HEK293 (cell line): ENCODE measurements around the gene CDSN.

Experiments used
- CTCF ChIA-PET: fragments of 350-600 bp; formaldehyde crosslinking; extraction: SDS; loops from one replicate; lab custom pipeline; 2021; ENCODE audit warnings: antibody characterized with exemption; lab: Yijun Ruan, JAX
- POLR2A ChIA-PET: fragments of 300-600 bp; formaldehyde crosslinking; extraction: SDS; loops from one replicate; lab custom pipeline; 2020; ENCODE audit warnings: antibody characterized with exemption, inconsistent platforms; lab: Yijun Ruan, JAX
- H3K27ac ChIP-seq: fragments of 200-500 bp; sonication (Bioruptor generic); 2 replicates; pipeline ENCODE4 v1.5.1; 2014; ENCODE audit warnings: low read depth, low read length, control low read depth, inconsistent platforms; ENCODE audit errors: extremely low read depth
- H3K36me3 ChIP-seq, 2 experiments: fragments of 200-500 bp in 1 of 2; sonication (Bioruptor generic) in 1 of 2; 1 replicate in 1 of 2; 2 replicates in 1 of 2; pipeline ENCODE4 v1.5.1; 2014 to 2017; ENCODE audit warnings: inconsistent platforms in 2 of 2, low read length in 2 of 2; ENCODE audit not compliant: control insufficient read depth in 2 of 2, insufficient read depth in 1 of 2
- H3K4me1 ChIP-seq: fragments of 200-500 bp; sonication (Bioruptor generic); 2 replicates; pipeline ENCODE4 v1.5.1; 2014; ENCODE audit warnings: mild to moderate bottlenecking, low read length, inconsistent platforms; ENCODE audit not compliant: control insufficient read depth, insufficient read depth
- H3K4me3 ChIP-seq: 2 replicates; pipeline ENCODE4 v1.5.1; 2011; ENCODE audit warnings: low read depth, mild to moderate bottlenecking, control low read depth, low read length, moderate library complexity
- H3K9me3 ChIP-seq: fragments of 200-500 bp; sonication (Bioruptor generic); 2 replicates; pipeline ENCODE4 v1.5.1; 2014; ENCODE audit warnings: low read depth, low read length, inconsistent platforms; ENCODE audit not compliant: control insufficient read depth, insufficient read depth
- EGR2 ChIP-seq: fragments of 450-650 bp; formaldehyde crosslinking; IDR thresholded peaks from 2 replicates; pipeline ENCODE4 v1.5.1; 2016; ENCODE audit warnings: low read depth, missing biosample characterization, missing genetic modification characterization
- ELK4 ChIP-seq: IDR thresholded peaks from 2 replicates; pipeline ENCODE4 v1.6.1; 2011; ENCODE audit warnings: mild to moderate bottlenecking, low read depth, low read length, borderline replicate concordance
- KLF10 ChIP-seq: fragments of 450-650 bp; IDR thresholded peaks from 2 replicates; pipeline ENCODE4 v1.5.1; 2018; ENCODE audit warnings: missing biosample characterization, mild to moderate bottlenecking, missing genetic modification characterization
- KLF8 ChIP-seq: fragments of 450-650 bp; formaldehyde crosslinking; IDR thresholded peaks from 2 replicates; pipeline ENCODE4 v1.5.1; 2016; ENCODE audit warnings: missing biosample characterization, missing genetic modification characterization
- MZF1 ChIP-seq: fragments of 450-650 bp; formaldehyde crosslinking; IDR thresholded peaks from 2 replicates; pipeline ENCODE4 v1.5.1; 2017; ENCODE audit warnings: missing biosample characterization, missing genetic modification characterization, borderline replicate concordance
- PATZ1 ChIP-seq: fragments of 450-650 bp; formaldehyde crosslinking; IDR thresholded peaks from 2 replicates; pipeline ENCODE4 v1.5.1; 2016; ENCODE audit warnings: missing biosample characterization, missing genetic modification characterization
- PBX3 ChIP-seq: sonication (generic); formaldehyde crosslinking; IDR thresholded peaks from 2 replicates; pipeline ENCODE4 v1.8.1; 2022; ENCODE audit warnings: mild to moderate bottlenecking, moderate library complexity, missing genetic modification reagents
- SALL2 ChIP-seq: fragments of 450-650 bp; formaldehyde crosslinking; IDR thresholded peaks from 2 replicates; pipeline ENCODE4 v1.5.0; 2017; ENCODE audit warnings: missing biosample characterization, mild to moderate bottlenecking, missing genetic modification characterization, borderline replicate concordance
- SCRT2 ChIP-seq: fragments of 450-650 bp; formaldehyde crosslinking; IDR thresholded peaks from 2 replicates; pipeline ENCODE4 v1.5.1; 2016; ENCODE audit warnings: missing biosample characterization, missing genetic modification characterization
- ZBTB44 ChIP-seq: fragments of 450-650 bp; IDR thresholded peaks from 2 replicates; pipeline ENCODE4 v1.5.1; 2018; ENCODE audit warnings: missing biosample characterization, mild to moderate bottlenecking, missing genetic modification characterization
- ZNF133 ChIP-seq: fragments of 450-650 bp; formaldehyde crosslinking; IDR thresholded peaks from 2 replicates; pipeline ENCODE4 v1.5.1; 2016; ENCODE audit warnings: missing biosample characterization, missing genetic modification characterization
- ZNF146 ChIP-seq: fragments of 450-650 bp; formaldehyde crosslinking; IDR thresholded peaks from 2 replicates; pipeline ENCODE4 v1.5.1; 2016; ENCODE audit warnings: missing biosample characterization, missing genetic modification characterization
- ZNF155 ChIP-seq: fragments of 450-650 bp; formaldehyde crosslinking; IDR thresholded peaks from 2 replicates; pipeline ENCODE4 v1.5.1; 2016; ENCODE audit warnings: missing biosample characterization, missing genetic modification characterization
- ZNF202 ChIP-seq: fragments of 450-650 bp; formaldehyde crosslinking; IDR thresholded peaks from 2 replicates; pipeline ENCODE4 v1.5.1; 2016; ENCODE audit warnings: missing biosample characterization, missing genetic modification characterization, borderline replicate concordance
- ZNF211 ChIP-seq: fragments of 450-650 bp; formaldehyde crosslinking; IDR thresholded peaks from 2 replicates; pipeline ENCODE4 v1.5.1; 2016; ENCODE audit warnings: low read depth, missing biosample characterization, missing genetic modification characterization
- ZNF248 ChIP-seq: fragments of 450-650 bp; formaldehyde crosslinking; IDR thresholded peaks from 2 replicates; pipeline ENCODE4 v1.5.1; 2017; ENCODE audit warnings: missing biosample characterization, missing genetic modification characterization
- ZNF391 ChIP-seq: fragments of 450-650 bp; formaldehyde crosslinking; IDR thresholded peaks from 2 replicates; pipeline ENCODE4 v1.5.1; 2016; ENCODE audit warnings: low read depth, missing biosample characterization, missing genetic modification characterization, borderline replicate concordance
- ZNF433 ChIP-seq: fragments of 450-650 bp; formaldehyde crosslinking; IDR thresholded peaks from 2 replicates; pipeline ENCODE4 v1.5.1; 2016; ENCODE audit warnings: missing biosample characterization, missing genetic modification characterization, low read depth
- ZNF473 ChIP-seq: fragments of 450-650 bp; formaldehyde crosslinking; IDR thresholded peaks from 2 replicates; pipeline ENCODE4 v1.5.1; 2017; ENCODE audit warnings: missing biosample characterization, missing genetic modification characterization
- ZNF560 ChIP-seq: fragments of 450-650 bp; formaldehyde crosslinking; IDR thresholded peaks from 2 replicates; pipeline ENCODE4 v1.5.1; 2017; ENCODE audit warnings: missing biosample characterization, missing genetic modification characterization, borderline replicate concordance
- ZNF596 ChIP-seq: fragments of 450-650 bp; IDR thresholded peaks from 2 replicates; pipeline ENCODE4 v1.5.0; 2018; ENCODE audit warnings: missing biosample characterization, mild to moderate bottlenecking, missing genetic modification characterization, moderate library complexity
- ZNF610 ChIP-seq: fragments of 450-650 bp; formaldehyde crosslinking; IDR thresholded peaks from 2 replicates; pipeline ENCODE4 v1.5.1; 2016; ENCODE audit warnings: missing biosample characterization, missing genetic modification characterization, borderline replicate concordance
- ZNF654 ChIP-seq: fragments of 450-650 bp; formaldehyde crosslinking; IDR thresholded peaks from 2 replicates; pipeline ENCODE4 v1.5.1; 2016; ENCODE audit warnings: low read depth, missing biosample characterization, missing genetic modification characterization
- ZNF660 ChIP-seq: fragments of 450-650 bp; IDR thresholded peaks from 2 replicates; pipeline ENCODE4 v1.5.1; 2018; ENCODE audit warnings: missing biosample characterization, mild to moderate bottlenecking, missing genetic modification characterization
- ZNF692 ChIP-seq: fragments of 450-650 bp; formaldehyde crosslinking; IDR thresholded peaks from 2 replicates; pipeline ENCODE4 v1.5.1; 2016; ENCODE audit warnings: missing biosample characterization, missing genetic modification characterization
- ZNF704 ChIP-seq: fragments of 450-650 bp; formaldehyde crosslinking; IDR thresholded peaks from 2 replicates; pipeline ENCODE4 v1.5.1; 2016; ENCODE audit warnings: missing biosample characterization, missing genetic modification characterization
- TF ChIP-seq, protein P1 (sequence below): fragments of 450-650 bp; formaldehyde crosslinking; IDR thresholded peaks from 2 replicates; pipeline ENCODE4 v1.5.1; 2016; ENCODE audit warnings: missing biosample characterization, missing genetic modification characterization, borderline replicate concordance

Gene CDSN

DNA sequence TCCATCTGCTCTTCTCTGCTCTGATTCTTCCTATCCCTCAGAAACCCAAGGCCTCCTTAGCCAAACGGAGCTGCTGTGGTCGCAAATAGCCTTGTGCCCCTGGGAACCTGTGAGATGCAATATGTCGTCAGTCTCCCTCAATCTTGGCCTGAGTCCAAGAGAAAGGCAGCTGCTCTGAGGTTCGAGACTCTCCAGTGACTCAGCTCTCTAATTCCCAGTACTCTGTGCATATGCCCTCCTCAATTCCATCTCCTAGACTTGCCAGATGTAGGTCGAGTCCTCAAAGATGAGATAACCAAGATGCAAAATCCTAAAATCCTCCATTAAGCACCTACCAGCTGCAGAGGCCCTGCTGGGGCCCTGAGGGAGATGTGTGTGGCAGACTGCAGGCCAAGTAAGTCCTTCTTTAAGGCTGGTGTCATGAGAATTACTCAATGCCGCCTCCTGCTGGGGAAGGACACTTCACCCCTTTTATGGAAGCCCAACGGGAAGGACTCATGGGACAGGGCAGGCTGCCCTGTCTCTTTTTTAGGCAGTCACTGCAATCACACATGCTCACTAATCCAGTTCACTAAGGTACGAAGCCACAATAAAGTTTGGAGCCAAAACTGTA is 36.4 kb downstream of the CDSN start (continued):
- TF ChIP-seq ZBTB44 (tag by site-specific recombination) (peak; percentile 53; the same call in 1 of the 2 replicates), EGR2 (tag by site-specific recombination) (no peak), ZNF391 (tag by site-specific recombination) (no peak), SCRT2 (peak; percentile 73), ZNF654 (no peak), ZNF146 (tag by site-specific recombination) (no peak), ZNF596 (tag by site-specific recombination) (no peak), ZNF211 (tag by site-specific recombination) (no peak), ZNF248 (tag by site-specific recombination) (no peak), ELK4 (no peak), ZNF473 (tag by site-specific recombination) (no peak), SALL2 (tag by site-specific recombination) (no peak), ZNF155 (tag by site-specific recombination) (no peak), ZNF660 (tag by site-specific recombination) (0 out of 2 replicates have a peak, but pooled peaks have one; percentile 64), ZNF692 (peak; percentile 77), ZNF133 (tag by site-specific recombination) (no peak), PATZ1 (tag by site-specific recombination) (no peak)
- TF ChIP-seq, all 188 proteins: peak for 27

DNA sequence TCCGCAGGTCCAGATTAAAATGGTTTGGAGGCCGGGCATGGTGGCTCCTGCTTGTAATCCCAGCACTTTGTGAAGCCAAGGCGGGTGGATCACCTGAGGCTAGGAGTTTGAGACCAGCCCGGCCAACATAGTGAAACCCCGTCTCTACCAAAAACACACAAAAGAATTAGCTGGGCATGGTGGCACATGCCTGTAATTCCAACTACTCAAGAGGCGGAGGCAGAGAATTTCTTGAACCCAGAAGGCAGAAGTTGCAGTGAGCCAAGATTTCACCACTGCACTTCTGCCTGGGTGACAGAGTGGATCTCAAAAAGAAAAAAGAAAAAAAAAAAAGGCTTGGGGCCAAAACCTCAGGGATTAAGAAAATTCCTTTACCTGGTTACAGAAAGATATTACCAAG is 38.4 kb downstream of the CDSN start:
- ChIA-PET POLR2A (no interaction called here), CTCF (interaction anchor here (0.6 to 8.9 kb wide), 16 partner anchors 10 to 351 kb away, joined by 3 to 206 read pairs (median 4); partner anchors contain the start of gene VARS2)
- Histone ChIP-seq H3K36me3 (no peaks in the 10 kb centered on the region), H3K9me3 (no peaks in the 10 kb centered on the region), H3K4me3 (no peak overlapping the region), H3K4me1 (0 out of 2 replicates have a peak, but pooled peaks cover 6% of the 10 kb centered on the region), H3K27ac (no peak overlapping the region)
- TF ChIP-seq, protein P1, sequence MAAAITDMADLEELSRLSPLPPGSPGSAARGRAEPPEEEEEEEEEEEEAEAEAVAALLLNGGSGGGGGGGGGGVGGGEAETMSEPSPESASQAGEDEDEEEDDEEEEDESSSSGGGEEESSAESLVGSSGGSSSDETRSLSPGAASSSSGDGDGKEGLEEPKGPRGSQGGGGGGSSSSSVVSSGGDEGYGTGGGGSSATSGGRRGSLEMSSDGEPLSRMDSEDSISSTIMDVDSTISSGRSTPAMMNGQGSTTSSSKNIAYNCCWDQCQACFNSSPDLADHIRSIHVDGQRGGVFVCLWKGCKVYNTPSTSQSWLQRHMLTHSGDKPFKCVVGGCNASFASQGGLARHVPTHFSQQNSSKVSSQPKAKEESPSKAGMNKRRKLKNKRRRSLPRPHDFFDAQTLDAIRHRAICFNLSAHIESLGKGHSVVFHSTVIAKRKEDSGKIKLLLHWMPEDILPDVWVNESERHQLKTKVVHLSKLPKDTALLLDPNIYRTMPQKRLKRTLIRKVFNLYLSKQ, result no peak
- no peak for TF ChIP-seq PBX3 (CRISPR knock-in tag)
- TF ChIP-seq KLF8, result no peak
- TF ChIP-seq ZNF610 (tag by site-specific recombination), result no peak
- no peak for TF ChIP-seq ZNF433 (tag by site-specific recombination)
- TF ChIP-seq ZNF704 (tag by site-specific recombination), result no peak
- no peak for TF ChIP-seq ZNF560 (tag by site-specific recombination)
- no peak for TF ChIP-seq MZF1 (tag by site-specific recombination)
- TF ChIP-seq ZNF202, result no peak
- TF ChIP-seq KLF10, result no peak
- no peak for TF ChIP-seq ZNF473 (tag by site-specific recombination)
